Activated CD8-positive, alpha-beta T cell treated with anti-CD3 and anti-CD28 coated beads, Interleukin-2, amount 10 ng/mL, durations not matched to agents 7 days and 5 days (primary cell): Measurements from ENCODE around the gene FPR1. TPM values are rescaled to one million over a fixed set of nuclear protein-coding genes. Genes with fewer than 3 reads are reported as not detected.

ENCODE experiments used
- ATAC-seq: fragments of 150-1000 bp; cut with Tn5 transposase; one replicate; pipeline ENCODE4 v1.10.0; 2021; ENCODE audit warnings: moderate library complexity
- CTCF ChIA-PET: fragments of 350-600 bp; sonication (Branson Sonifier 250); formaldehyde crosslinking; loops from one replicate; lab custom pipeline; 2021; ENCODE audit warnings: antibody characterized with exemption; lab: Charles Lee
- POLR2A ChIA-PET: fragments of 350-600 bp; sonication (Branson Sonifier 250); formaldehyde crosslinking; loops from one replicate; lab custom pipeline; 2021; ENCODE audit warnings: antibody characterized with exemption; lab: Charles Lee
- DNase-seq: peaks from one replicate; pipeline ENCODE4 v3.0.0-alpha.2; 2020
- H3K27ac Mint-ChIP-seq: one replicate; pipeline ENCODE4 v1.8.0; 2021; ENCODE audit warnings: mild to moderate bottlenecking, mixed read lengths
- H3K27me3 Mint-ChIP-seq: one replicate; pipeline ENCODE4 v1.8.0; 2021; ENCODE audit warnings: low read depth, mixed read lengths
- H3K36me3 Mint-ChIP-seq: one replicate; pipeline ENCODE4 v1.8.0; 2021; ENCODE audit warnings: low read depth, mixed read lengths
- H3K4me1 Mint-ChIP-seq: one replicate; pipeline ENCODE4 v1.8.0; 2021; ENCODE audit warnings: low read depth, mixed read lengths
- H3K4me3 Mint-ChIP-seq: one replicate; pipeline ENCODE4 v1.8.0; 2021; ENCODE audit warnings: mild to moderate bottlenecking, mixed read lengths
- H3K9me3 Mint-ChIP-seq: one replicate; pipeline ENCODE4 v1.8.0; 2022; ENCODE audit warnings: mixed read lengths; ENCODE audit not compliant: insufficient read depth
- total RNA-seq, 2 experiments: library from RNA; stranded (reverse); gene quantifications; one replicate each; pipeline ENCODE4 v1.2.3, GENCODE V29; 2021

The FPR1 gene
- total RNA-seq, 2 experiments from 2014 or later = not detected

DNA sequence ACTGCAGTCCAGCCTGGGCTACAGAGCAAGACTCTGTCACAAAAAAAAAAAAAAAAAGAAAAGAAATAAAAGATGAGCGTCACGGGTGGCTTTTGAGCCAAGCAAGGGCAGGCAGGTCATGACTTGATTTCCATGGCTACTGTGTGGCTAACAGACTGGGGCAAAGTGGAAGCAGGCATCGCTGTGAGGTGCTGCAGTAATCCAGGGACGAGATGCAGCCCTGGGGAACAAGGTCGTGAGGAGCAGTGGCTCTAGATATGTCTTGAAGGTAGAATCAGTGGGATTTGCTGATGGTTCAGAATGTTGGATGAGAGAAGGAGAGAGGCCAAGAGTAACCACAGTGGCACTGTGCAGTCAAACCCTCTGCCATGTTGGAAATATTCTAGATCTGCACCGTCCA, 42.1 kb downstream of the FPR1 start:
- H3K4me3 Mint-ChIP-seq = no peak overlapping the region
- H3K27me3 Mint-ChIP-seq = peaks cover 17% of the 10 kb centered on the region
- ChIA-PET CTCF (no interaction called here), POLR2A (no interaction called here)
- H3K9me3 Mint-ChIP-seq = no peaks in the 10 kb centered on the region
- no peak overlapping the region for H3K27ac Mint-ChIP-seq
- peaks cover 8% of the 10 kb centered on the region for H3K4me1 Mint-ChIP-seq
- no peak for DNase-seq
- H3K36me3 Mint-ChIP-seq = peaks cover 15% of the 10 kb centered on the region
- no peak for ATAC-seq

DNA sequence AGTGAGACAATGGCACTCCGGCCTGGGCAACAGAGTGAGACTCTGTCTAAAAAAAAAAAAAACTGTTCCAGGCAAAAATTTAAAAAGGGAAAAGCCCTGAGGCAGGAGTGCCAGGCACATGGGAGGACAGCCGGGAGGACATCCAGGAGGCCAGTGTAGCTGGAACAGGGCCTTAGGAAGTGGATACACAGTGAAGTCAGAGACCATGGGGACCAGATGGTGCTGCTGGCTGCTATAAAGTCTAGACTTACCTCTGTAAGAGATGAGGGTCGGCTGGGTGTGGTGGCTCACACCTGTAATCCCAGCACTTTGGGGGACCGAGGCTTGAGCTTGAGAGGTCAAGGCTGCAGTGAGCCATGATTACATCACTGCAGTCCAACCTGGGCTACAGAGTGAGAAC, 42.9 kb downstream of the FPR1 start:
- no peak for ATAC-seq
- H3K36me3 Mint-ChIP-seq = peaks cover 18% of the 10 kb centered on the region
- no peak overlapping the region for H3K4me3 Mint-ChIP-seq
- peaks cover 17% of the 10 kb centered on the region for H3K27me3 Mint-ChIP-seq
- H3K9me3 Mint-ChIP-seq = no peaks in the 10 kb centered on the region
- H3K4me1 Mint-ChIP-seq = peaks cover 14% of the 10 kb centered on the region
- POLR2A ChIA-PET = no interaction called here
- CTCF ChIA-PET = no interaction called here
- no peak overlapping the region for H3K27ac Mint-ChIP-seq
- DNase-seq = no peak

DNA sequence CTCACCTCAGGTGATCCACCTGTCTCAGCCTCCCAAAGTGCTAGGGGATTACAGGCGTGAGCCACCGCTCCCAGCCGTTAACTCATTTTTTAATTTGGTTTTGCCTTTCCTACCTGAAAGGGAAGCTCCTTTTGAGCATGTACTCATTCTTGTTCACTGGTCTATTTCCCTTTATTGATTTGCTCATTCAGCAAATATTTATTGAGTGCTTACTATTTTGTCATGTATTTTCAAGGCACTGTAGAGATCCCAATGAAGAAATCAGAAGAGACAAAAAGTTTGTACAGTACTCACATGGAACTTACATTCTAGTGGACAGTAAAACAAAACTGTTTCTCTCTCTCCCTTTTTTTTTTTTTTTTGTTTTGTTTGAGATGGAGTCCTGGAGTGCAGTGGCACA, 44.8 kb downstream of the FPR1 start:
- Mint-ChIP-seq H3K4me1 (peaks cover 26% of the 10 kb centered on the region), H3K9me3 (no peaks in the 10 kb centered on the region), H3K36me3 (peaks cover 21% of the 10 kb centered on the region), H3K27me3 (peaks cover 24% of the 10 kb centered on the region), H3K4me3 (no peak overlapping the region), H3K27ac (no peak overlapping the region)
- CTCF ChIA-PET = no interaction called here
- ATAC-seq (no peak), DNase-seq (no peak)
- POLR2A ChIA-PET = interaction anchor here (0.6 kb wide), 1 partner anchor 1658 kb away, joined by 3 read pairs; no protein-coding TSS in a partner anchor

DNA sequence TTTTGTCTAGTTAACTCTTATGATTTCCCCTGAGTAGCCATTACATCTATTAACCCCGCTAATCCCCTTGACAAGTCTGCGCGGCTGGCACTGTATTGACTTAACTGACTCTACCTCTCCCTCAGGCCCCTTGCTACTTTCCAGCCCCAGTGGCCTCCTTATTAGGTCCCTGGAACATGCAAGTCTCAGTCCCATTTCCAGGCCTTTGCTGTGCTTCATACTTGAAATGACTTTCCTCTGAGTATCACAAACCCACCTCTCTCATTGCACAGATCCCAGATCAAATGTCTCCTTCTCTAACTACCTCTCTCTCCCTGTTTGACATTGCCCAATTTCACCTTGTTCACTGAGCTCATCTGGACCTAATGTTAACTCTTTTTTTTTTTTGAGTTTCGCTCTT, 45.4 kb downstream of the FPR1 start:
- no peak for DNase-seq
- ChIA-PET CTCF (no interaction called here), POLR2A (interaction anchor here (0.6 kb wide), 1 partner anchor 1658 kb away, joined by 3 read pairs; no protein-coding TSS in a partner anchor)
- Mint-ChIP-seq H3K36me3 (peaks cover 21% of the 10 kb centered on the region), H3K4me1 (peaks cover 26% of the 10 kb centered on the region), H3K27me3 (peaks cover 20% of the 10 kb centered on the region), H3K9me3 (no peaks in the 10 kb centered on the region), H3K4me3 (peak overlapping the region; percentile 4), H3K27ac (no peak overlapping the region)
- no peak for ATAC-seq

DNA sequence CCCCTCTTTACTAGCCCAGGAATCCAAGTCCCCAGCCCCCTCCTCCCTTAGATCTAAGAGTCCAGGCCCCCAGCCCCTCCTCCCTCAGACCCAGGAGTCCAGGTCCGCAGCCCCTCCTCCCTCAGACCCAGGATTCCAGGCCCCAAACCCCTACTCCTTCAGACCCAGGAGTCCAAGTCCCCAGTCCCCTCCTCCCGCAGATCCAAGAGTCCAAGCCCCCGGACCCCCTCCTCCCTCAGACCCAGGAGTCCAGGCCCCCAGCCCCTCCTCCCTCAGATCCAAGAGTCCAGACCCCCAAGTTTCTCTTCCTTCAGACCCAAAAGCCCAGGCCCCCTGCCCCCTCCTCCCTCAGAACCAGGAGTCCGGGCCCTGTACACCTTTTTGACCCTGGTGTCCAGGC, 47.1 kb downstream of the FPR1 start:
- Mint-ChIP-seq H3K27ac (peak overlapping the region; percentile 86), H3K27me3 (peaks cover 9% of the 10 kb centered on the region), H3K4me1 (peaks cover 26% of the 10 kb centered on the region), H3K36me3 (peaks cover 21% of the 10 kb centered on the region), H3K4me3 (peak overlapping the region; percentile 90), H3K9me3 (no peaks in the 10 kb centered on the region)
- ChIA-PET POLR2A (interaction anchor here (0.9 to 1.2 kb wide), 3 partner anchors 11 to 485 kb away, joined by 3 to 4 read pairs (median 3); partner anchors contain the start of genes PPP2R1A and SPACA6), CTCF (interaction anchor here (1.0 to 1.9 kb wide), 4 partner anchors 14 to 48 kb away, joined by 3 to 10 read pairs (median 5); no protein-coding TSS in a partner anchor)
- ATAC-seq (no peak), DNase-seq (no peak)

DNA sequence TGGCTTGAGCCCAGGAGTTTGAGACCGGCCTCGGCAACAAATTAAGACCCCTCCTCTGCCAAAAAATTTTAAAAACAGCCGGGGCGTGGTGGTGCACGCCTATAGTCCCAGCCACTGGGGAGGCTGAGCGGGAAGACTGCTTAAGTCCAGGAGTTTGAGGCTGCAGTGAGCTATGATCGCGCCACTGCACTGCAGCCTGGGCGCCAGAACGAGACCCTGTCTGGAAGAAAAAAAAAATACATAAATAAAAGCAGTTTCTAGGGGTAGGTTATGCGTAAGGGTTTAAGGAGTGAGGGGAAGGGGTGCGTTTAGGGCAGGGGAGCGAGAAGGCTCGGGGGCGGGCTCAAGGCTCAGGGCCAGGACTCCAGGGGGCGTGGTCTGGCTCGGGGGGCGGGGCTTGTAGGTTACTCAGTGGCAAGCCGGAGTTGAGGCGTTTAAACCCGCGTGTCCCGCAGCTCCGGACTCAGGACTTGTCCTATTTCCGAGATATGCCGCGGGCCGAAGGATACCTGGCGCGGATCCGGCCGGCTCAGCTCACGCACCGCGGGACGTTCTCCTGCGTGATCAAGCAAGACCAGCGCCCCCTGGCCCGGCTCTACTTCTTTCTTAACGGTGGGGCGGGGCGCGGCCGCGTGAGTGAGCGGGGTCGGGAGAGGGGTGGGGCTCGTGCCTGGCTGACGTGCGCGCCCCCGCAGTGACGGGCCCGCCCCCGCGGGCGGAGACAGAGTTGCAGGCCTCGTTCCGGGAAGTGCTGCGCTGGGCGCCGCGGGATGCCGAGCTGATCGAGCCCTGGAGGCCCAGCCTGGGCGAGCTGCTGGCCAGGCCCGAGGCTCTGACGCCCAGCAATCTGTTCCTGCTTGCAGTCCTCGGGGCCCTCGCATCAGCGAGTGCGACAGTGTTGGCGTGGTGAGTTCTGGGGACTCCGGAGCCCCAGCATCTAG, 47.8 kb downstream of the FPR1 start:
- Mint-ChIP-seq H3K4me3 (peak overlapping the region; percentile 90), H3K36me3 (peaks cover 21% of the 10 kb centered on the region), H3K27ac (peak overlapping the region; percentile 86), H3K4me1 (peaks cover 26% of the 10 kb centered on the region), H3K27me3 (peaks cover 7% of the 10 kb centered on the region), H3K9me3 (no peaks in the 10 kb centered on the region)
- ChIA-PET POLR2A (interaction anchor here (0.9 to 1.2 kb wide), 3 partner anchors 11 to 485 kb away, joined by 3 to 4 read pairs (median 3); partner anchors contain the start of genes PPP2R1A and SPACA6), CTCF (interaction anchor here (0.9 to 1.9 kb wide), 6 partner anchors 14 to 95 kb away, joined by 3 to 10 read pairs (median 3); no protein-coding TSS in a partner anchor)
- DNase-seq (peak; percentile 97), ATAC-seq (peak; percentile 96)

DNA sequence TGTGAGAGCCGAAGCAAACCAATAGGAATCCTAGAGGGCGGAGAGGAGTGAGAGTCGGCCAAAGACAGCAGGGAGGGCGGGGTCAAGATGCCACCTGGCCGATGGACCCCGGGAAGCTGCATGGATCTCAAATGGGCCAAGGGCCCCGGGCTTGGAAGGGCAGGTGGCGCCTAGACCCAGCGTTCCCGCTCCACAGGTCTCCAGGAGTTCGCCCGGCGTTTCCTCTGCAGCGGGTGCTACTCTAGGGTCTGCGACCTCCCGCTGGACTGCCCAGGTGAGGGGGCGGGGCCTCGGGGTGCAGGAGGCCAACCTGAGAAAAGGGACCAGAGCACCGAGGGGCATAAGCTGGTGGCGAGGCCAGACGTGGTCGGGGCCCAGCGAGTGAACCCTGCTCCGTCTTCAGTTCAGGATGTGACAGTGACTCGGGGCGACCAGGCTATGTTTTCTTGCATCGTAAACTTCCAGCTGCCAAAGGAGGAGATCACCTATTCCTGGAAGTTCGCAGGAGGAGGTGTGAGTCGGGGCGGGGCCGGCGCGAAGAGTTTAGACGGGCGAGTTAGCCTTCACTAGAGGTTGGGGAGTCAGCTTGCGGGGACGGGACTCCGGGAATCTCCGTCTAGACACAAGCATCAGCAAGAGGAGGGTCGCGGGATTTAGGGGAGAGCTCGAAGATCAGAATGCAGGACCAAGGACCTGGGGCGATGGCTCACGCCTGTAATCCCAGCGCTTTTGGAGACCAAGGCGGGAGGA, 48.7 kb downstream of the FPR1 start:
- H3K27ac Mint-ChIP-seq = peak overlapping the region; percentile 40
- DNase-seq = no peak
- peaks cover 26% of the 10 kb centered on the region for H3K4me1 Mint-ChIP-seq
- ChIA-PET POLR2A (no interaction called here), CTCF (interaction anchor here (1.0 to 1.9 kb wide), 3 partner anchors 41 to 95 kb away, joined by 3 to 10 read pairs (median 7); no protein-coding TSS in a partner anchor)
- H3K36me3 Mint-ChIP-seq = peaks cover 21% of the 10 kb centered on the region
- peak overlapping the region; percentile 90 for H3K4me3 Mint-ChIP-seq
- H3K9me3 Mint-ChIP-seq = no peaks in the 10 kb centered on the region
- no peak for ATAC-seq
- H3K27me3 Mint-ChIP-seq = peaks cover 7% of the 10 kb centered on the region

DNA sequence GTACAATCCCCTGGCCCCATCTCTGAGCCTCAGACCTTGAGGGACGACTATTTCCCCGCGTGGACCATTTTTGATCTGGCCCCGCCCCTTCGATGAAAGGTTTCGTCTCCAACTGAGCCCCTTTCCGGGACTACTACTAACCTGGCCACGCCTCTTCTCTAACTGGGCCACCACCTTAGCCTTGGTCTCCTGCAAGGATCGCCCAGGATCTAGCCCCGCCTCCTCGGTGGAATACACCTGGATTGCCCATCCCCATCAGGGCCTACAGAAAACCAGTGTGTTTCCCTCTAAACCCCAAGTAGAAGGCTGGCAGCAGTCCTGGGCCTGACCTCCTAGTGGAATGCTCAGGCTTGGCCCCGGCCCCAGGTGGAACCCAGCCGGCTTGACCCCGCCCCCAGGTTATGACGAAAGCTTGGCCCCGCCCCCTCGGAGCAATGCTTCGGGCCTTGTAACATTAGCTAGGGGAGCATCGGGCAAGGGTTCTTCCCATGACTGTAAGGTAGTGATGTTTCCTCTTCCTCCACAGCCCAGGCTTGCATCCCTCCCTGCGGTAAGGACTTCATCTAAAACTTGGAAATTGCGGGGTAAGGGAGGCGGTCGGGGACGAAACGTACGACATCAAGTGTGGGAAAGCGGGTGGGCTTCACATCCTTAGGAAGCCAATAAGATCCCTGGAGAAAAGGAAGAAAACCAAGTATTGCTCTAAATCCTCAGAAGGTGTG, 49.4 kb downstream of the FPR1 start:
- H3K27ac Mint-ChIP-seq = no peak overlapping the region

DNA sequence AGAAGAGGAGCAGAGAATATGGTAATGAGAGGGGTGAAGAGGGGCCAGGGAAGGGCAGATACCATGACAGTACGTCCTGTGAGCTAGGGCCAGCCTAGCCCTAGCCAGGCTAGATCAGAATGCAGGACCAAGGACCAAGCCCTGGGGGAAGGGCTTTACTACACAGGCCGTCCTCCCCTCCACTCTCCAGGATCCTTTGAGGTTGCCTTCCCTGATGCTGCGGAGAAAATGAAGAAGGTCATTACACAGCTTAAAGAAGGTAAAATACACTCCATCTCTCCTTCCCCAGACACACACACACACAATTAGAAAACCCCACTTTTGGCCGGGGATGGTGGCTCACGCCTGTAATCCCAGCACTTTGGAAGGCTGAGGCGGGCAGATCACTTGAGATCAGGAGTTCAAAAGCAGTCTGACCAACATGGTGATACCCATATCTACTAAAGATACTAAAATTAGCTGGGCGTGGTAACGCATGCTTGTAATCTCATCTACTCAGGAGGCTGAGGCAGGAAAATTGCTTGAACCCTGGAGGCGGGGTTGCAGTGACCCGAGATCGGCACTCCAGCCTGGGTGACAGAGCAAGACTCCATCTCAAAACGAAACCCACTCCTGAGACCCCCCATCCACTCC, 50.1 kb downstream of the FPR1 start:
- no peak for ATAC-seq
- Mint-ChIP-seq H3K4me1 (peaks cover 26% of the 10 kb centered on the region), H3K27ac (no peak overlapping the region), H3K36me3 (peaks cover 19% of the 10 kb centered on the region), H3K9me3 (no peaks in the 10 kb centered on the region), H3K27me3 (peaks cover 7% of the 10 kb centered on the region), H3K4me3 (no peak overlapping the region)
- ChIA-PET POLR2A (no interaction called here), CTCF (interaction anchor here (1.7 kb wide), 1 partner anchor 45 kb away, joined by 4 read pairs; no protein-coding TSS in a partner anchor)
- DNase-seq = no peak

More for the DNA sequence above, 49.4 kb downstream of the FPR1 start:
- H3K4me1 Mint-ChIP-seq = peaks cover 26% of the 10 kb centered on the region
- CTCF ChIA-PET = no interaction called here
- H3K36me3 Mint-ChIP-seq = peaks cover 21% of the 10 kb centered on the region
- peak; percentile 41 for DNase-seq
- no peak for ATAC-seq
- no peaks in the 10 kb centered on the region for H3K9me3 Mint-ChIP-seq
- peak overlapping the region; percentile 14 for H3K4me3 Mint-ChIP-seq
- POLR2A ChIA-PET = no interaction called here
- peaks cover 7% of the 10 kb centered on the region for H3K27me3 Mint-ChIP-seq

DNA sequence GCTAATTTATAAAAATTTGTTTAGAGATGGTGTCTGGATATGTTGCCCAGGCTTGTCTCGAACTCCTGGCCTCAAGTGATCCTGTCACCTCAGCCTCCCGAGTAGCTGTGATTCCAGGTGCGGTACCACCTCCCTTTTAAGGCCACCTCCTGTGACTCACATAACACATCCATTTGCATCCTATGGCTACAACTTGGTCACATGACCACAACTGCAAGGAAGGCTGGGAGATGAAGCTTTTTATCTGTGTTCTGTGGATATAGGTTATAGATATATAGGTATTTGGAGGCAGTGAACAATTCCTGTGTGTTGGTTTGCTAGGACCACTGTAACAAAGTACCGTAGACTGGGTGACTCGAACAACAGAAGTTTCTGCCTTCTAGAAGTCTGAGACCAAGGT, 52.5 kb downstream of the FPR1 start:
- Mint-ChIP-seq H3K4me3 (no peak overlapping the region), H3K36me3 (peaks cover 3% of the 10 kb centered on the region), H3K4me1 (peaks cover 15% of the 10 kb centered on the region), H3K27ac (no peak overlapping the region), H3K27me3 (peaks cover 7% of the 10 kb centered on the region), H3K9me3 (no peaks in the 10 kb centered on the region)
- DNase-seq = no peak
- no peak for ATAC-seq
- ChIA-PET CTCF (no interaction called here), POLR2A (no interaction called here)

DNA sequence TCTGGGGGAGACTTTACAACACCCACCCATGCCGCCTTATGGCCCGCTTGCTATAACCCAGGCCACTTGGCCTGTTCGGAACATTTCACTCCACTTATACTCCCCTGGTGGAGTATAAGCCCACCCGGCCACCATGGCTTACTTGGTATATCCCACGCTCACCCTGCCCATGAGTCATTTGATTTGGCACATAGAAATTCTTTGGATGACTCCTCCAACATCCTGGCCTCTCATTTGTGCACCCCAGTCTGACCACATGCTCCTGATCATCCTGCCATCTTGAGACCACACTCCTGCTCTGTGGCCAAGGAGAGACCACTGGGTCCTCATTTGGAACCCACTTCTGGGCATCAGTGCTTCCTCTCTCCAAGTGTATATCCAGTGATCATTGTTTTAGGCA, 53.4 kb downstream of the FPR1 start:
- Mint-ChIP-seq H3K9me3 (no peaks in the 10 kb centered on the region), H3K27ac (no peak overlapping the region), H3K36me3 (peaks cover 3% of the 10 kb centered on the region), H3K27me3 (peaks cover 6% of the 10 kb centered on the region), H3K4me3 (no peak overlapping the region), H3K4me1 (peaks cover 7% of the 10 kb centered on the region)
- CTCF ChIA-PET = no interaction called here
- DNase-seq (no peak), ATAC-seq (no peak)
- POLR2A ChIA-PET = no interaction called here
